ENCODE results near the gene MMP11. TPM values are rescaled to one million over a fixed set of nuclear protein-coding genes. Genes with fewer than 3 reads are reported as not detected.

MMP11 gene
- total RNA-seq, 4 donors from 2014 or later: 4.5 to 7.3 (median 5.6) TPM

GRCh38 chr22:23775779-23776375, 3.2 kb downstream of the MMP11 start:
- Histone ChIP-seq H3K36me3 (no peaks in the 10 kb centered on the region), H3K4me3 (no peak overlapping the region)

DNA sequence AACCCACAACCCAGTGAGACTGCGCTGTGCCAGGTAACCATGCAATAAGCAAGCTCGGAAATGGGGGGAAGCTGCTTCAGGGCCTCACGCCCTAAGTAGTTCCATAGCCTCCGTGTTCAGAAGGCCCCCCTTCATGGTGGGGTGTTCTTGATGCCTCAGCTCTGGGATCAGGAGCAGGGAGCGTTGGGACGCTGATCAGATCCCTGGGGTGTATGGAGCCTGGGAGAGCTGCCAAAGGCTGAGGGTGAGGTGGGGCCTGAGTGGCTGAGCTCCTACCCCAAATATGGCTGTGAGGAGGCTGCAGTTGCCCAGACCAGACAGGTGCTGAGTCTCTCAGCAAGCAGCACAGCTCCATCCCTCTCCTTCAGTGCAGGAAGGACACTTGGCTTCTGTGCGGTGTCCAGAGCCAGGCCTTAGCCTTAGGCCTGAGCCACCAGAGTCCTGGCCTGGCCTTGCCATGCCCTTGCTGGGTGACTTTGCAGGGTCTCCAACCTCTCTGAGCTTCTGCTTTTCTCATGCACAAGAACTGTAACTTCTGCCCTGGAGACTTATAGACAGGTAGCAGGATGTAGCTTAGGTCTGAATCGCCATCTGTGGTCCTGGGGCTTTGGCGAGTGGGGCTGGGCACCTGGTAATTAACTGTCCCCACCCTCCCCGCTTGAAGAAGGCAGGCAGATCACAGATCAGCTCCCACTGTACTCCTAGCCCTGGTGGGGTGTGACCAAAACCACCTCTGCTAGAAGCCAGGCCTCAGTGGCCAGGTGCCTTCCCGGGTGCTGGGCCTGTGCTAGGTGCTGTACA, 5.3 kb downstream of the MMP11 start:
- DNase-seq (ENCODE audit: low spot score in 2 of 2): no peak
- Histone ChIP-seq H3K4me1 (peaks cover 0 to 48% (median 22%) of the 10 kb centered on the region in 4 donors), H3K4me3 (no peak overlapping the region), H3K27ac (peak overlapping the region in 2 of 4 donors; percentile 4 to 11), H3K9me3 (no peaks in the 10 kb centered on the region), H3K27me3 (no peaks in the 10 kb centered on the region), H3K36me3 (peaks cover 0 to 5% (median 0%) of the 10 kb centered on the region in 3 donors)
- TF ChIP-seq EP300 (IDR thresholded peaks at IDR 0.05): no peak
- no peak for TF ChIP-seq POLR2A (IDR thresholded peaks at IDR 0.05)
- TF ChIP-seq CTCF (IDR thresholded peaks at IDR 0.05): no peak
- 66 to 80% methylated on average over 7 to 11 of the region's 11 CpGs for WGBS, 2 donors

More at GRCh38 chr22:23775779-23776375, 3.2 kb downstream of the MMP11 start:
- 78 to 94% methylated on average over 3 of the region's 3 CpGs for WGBS, 2 donors
- peaks cover 0 to 50% (median 20%) of the 10 kb centered on the region in 4 donors for H3K4me1 ChIP-seq
- DNase-seq (ENCODE audit: low spot score in 2 of 2): no peak
- H3K27me3 ChIP-seq: no peaks in the 10 kb centered on the region
- no peak overlapping the region for H3K27ac ChIP-seq
- no peak for TF ChIP-seq POLR2A (IDR thresholded peaks at IDR 0.05)
- no peak for TF ChIP-seq EP300 (IDR thresholded peaks at IDR 0.05)
- no peak for TF ChIP-seq CTCF (IDR thresholded peaks at IDR 0.05)
- H3K9me3 ChIP-seq: no peaks in the 10 kb centered on the region

GRCh38 chr22:23778577-23778900, 5.9 kb downstream of the MMP11 start:
- Histone ChIP-seq H3K27ac (no peak overlapping the region), H3K4me3 (no peak overlapping the region), H3K27me3 (no peaks in the 10 kb centered on the region), H3K9me3 (no peaks in the 10 kb centered on the region), H3K4me1 (peaks cover 0 to 43% (median 16%) of the 10 kb centered on the region in 4 donors), H3K36me3 (peaks cover 0 to 5% (median 0%) of the 10 kb centered on the region in 3 donors)
- TF ChIP-seq CTCF (IDR thresholded peaks at IDR 0.05) (no peak), POLR2A (IDR thresholded peaks at IDR 0.05) (no peak), EP300 (IDR thresholded peaks at IDR 0.05) (no peak)
- no peak for DNase-seq (ENCODE audit: low spot score in 2 of 2)
- 72 to 78% methylated on average over 3 of the region's 3 CpGs for WGBS, 2 donors

GRCh38 chr22:23779083-23779482, 6.4 kb downstream of the MMP11 start:
- H3K4me1 ChIP-seq: peaks cover 0 to 37% (median 13%) of the 10 kb centered on the region in 4 donors
- H3K9me3 ChIP-seq: no peaks in the 10 kb centered on the region
- DNase-seq (ENCODE audit: low spot score in 2 of 2): no peak
- WGBS, 2 donors: 80 to 88% methylated on average over 3 to 9 of the region's 16 CpGs
- TF ChIP-seq CTCF (IDR thresholded peaks at IDR 0.05) (no peak), EP300 (IDR thresholded peaks at IDR 0.05) (no peak), POLR2A (IDR thresholded peaks at IDR 0.05) (no peak)
- H3K36me3 ChIP-seq: peaks cover 0 to 5% (median 0%) of the 10 kb centered on the region in 3 donors
- H3K4me3 ChIP-seq: no peak overlapping the region
- H3K27me3 ChIP-seq: no peaks in the 10 kb centered on the region
- H3K27ac ChIP-seq: no peak overlapping the region

DNA sequence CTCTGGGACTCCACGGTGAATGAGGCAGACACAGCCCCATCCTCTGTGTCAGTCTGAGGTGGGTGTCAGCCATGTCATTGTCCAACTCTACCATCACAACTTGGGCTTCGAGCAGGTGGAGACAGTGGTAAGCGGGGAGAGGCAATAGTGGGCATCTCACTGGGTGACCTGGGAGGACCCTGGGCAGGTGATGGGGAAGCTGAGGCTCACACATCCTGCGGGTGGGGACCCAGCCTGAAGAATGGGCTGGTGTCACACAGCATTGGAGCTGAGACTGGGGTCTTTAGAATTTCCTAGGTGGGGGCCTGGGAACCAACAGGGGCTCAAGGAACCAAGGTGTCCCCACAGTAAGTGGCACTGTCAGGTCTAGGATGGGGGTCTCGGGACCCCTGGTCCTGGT, 7.1 kb downstream of the MMP11 start:
- no peak for DNase-seq (ENCODE audit: low spot score in 2 of 2)
- WGBS, 2 donors: 91 to 94% methylated on average over 3 to 5 of the region's 5 CpGs

More for the DNA sequence above, 7.1 kb downstream of the MMP11 start:
- Histone ChIP-seq H3K4me1 (peaks cover 0 to 32% (median 11%) of the 10 kb centered on the region in 4 donors), H3K27me3 (no peaks in the 10 kb centered on the region), H3K9me3 (no peaks in the 10 kb centered on the region), H3K27ac (no peak overlapping the region), H3K36me3 (peaks cover 0 to 5% (median 0%) of the 10 kb centered on the region in 3 donors), H3K4me3 (no peak overlapping the region)
- TF ChIP-seq POLR2A (IDR thresholded peaks at IDR 0.05): no peak
- TF ChIP-seq EP300 (IDR thresholded peaks at IDR 0.05): no peak
